SU-DHL-6 (cell line): ENCODE results near the gene ATP5PO.

Source experiments
- H2AFZ ChIP-seq: fragments of 200-600 bp; sonication (generic); 2 replicates; pipeline ENCODE4 v1.6.1; 2014; ENCODE audit warnings: low read depth, mild to moderate bottlenecking, moderate library complexity, mixed read lengths, antibody characterized with exemption, low read length; ENCODE audit not compliant: severe bottlenecking
- H3F3A ChIP-seq: fragments of 200-600 bp; shearing (Covaris generic); 2 replicates; pipeline ENCODE4 v1.6.0; 2016; ENCODE audit warnings: antibody characterized with exemption, mild to moderate bottlenecking; ENCODE audit not compliant: insufficient read depth
- H3K27ac ChIP-seq: fragments of 200-600 bp; sonication (generic); 2 replicates; pipeline ENCODE4 v1.5.1; 2016; ENCODE audit warnings: low read depth, mild to moderate bottlenecking, low read length, moderate library complexity, mixed read lengths
- H3K27me3 ChIP-seq: fragments of 200-600 bp; sonication (generic), shearing (Covaris generic); 2 replicates; pipeline ENCODE4 v1.6.0; 2014; ENCODE audit warnings: mild to moderate bottlenecking, low read length
- H3K36me3 ChIP-seq: fragments of 200-600 bp; sonication (generic); 2 replicates; pipeline ENCODE4 v1.6.1; 2014; ENCODE audit warnings: mild to moderate bottlenecking, low read length, mixed read lengths
- H3K4me2 ChIP-seq: fragments of 300-600, 200-600 bp; shearing (Covaris generic), sonication (generic); 2 replicates; pipeline ENCODE4 v1.6.0; 2014; ENCODE audit warnings: low read length, low read depth, mild to moderate bottlenecking; ENCODE audit not compliant: poor library complexity, severe bottlenecking
- H3K4me3 ChIP-seq: fragments of 200-600 bp; sonication (generic); 2 replicates; pipeline ENCODE4 v1.5.1; 2014; ENCODE audit warnings: antibody characterized with exemption, low read length, mild to moderate bottlenecking, mixed read lengths; ENCODE audit not compliant: insufficient read depth, poor library complexity, severe bottlenecking
- H3K79me2 ChIP-seq: fragments of 200-600 bp; sonication (generic); 2 replicates; pipeline ENCODE4 v1.6.1; 2014; ENCODE audit warnings: mild to moderate bottlenecking, low read length, moderate library complexity; ENCODE audit not compliant: insufficient read depth
- H3K9ac ChIP-seq: fragments of 200-600 bp; sonication (generic); 2 replicates; pipeline ENCODE4 v1.7.0; 2014; ENCODE audit warnings: mild to moderate bottlenecking, low read length
- H3K9me2 ChIP-seq: fragments of 200-600 bp; sonication (generic); replicated peaks from 2 replicates; pipeline ENCODE4 v1.6.1; 2014; ENCODE audit warnings: low read length; ENCODE audit not compliant: insufficient read depth
- H3K9me3 ChIP-seq: fragments of 200-600 bp; sonication (generic); 2 replicates; pipeline ENCODE4 v1.6.1; 2014; ENCODE audit warnings: low read length, mixed read lengths; ENCODE audit not compliant: insufficient read depth
- H4K20me1 ChIP-seq: fragments of 200-600 bp; sonication (generic); 2 replicates; pipeline ENCODE4 v1.6.1; 2014; ENCODE audit warnings: low read depth, mild to moderate bottlenecking, antibody characterized with exemption, low read length, moderate library complexity, mixed read lengths
- CTCF ChIP-seq: fragments of 200-600 bp; sonication (generic); IDR thresholded peaks from one replicate; pipeline ENCODE4 v1.5.1; 2017; ENCODE audit warnings: antibody characterized with exemption, mild to moderate bottlenecking, low read length, moderate library complexity; ENCODE audit not compliant: insufficient read depth, poor library complexity, severe bottlenecking
- EZH2phosphoT487 ChIP-seq: fragments of 200-600 bp; sonication (generic), shearing (Covaris generic); conservative IDR thresholded peaks from 2 replicates; pipeline ENCODE4 v1.6.1; 2018; ENCODE audit warnings: mild to moderate bottlenecking, antibody characterized with exemption, low read length, moderate library complexity, mixed read lengths

The ATP5PO gene

DNA sequence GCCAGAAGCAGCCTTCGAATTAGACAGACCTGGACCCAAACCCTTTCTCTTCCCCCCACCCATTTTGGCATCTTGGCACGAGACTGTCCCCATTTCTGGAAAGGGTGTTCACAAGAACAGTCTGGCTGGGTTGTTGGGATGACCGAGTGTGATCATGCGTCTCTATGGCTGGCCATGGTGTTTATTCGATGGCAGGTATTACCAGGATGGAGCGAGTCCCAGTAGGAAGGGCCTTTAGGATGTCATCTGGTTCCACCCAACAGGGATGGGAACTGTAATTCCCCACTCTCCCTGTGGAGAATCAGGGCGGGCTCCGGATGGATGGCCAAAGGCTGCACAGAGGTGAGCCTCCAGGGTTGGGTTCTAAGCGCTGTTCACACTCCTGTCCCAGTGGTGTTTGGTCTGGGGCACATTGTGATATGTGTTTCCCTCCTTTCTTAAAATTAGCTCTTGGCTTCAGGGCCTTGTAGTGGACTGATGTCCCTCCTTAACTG lies 33.4 kb upstream of the ATP5PO start:
- H3K4me3 ChIP-seq, result no peak overlapping the region
- no peaks in the 10 kb centered on the region for H3K9me3 ChIP-seq
- no peaks in the 10 kb centered on the region; the same call in 1 of the 2 replicates for H3K36me3 ChIP-seq
- H2AFZ ChIP-seq, result peak overlapping the region; percentile 72
- TF ChIP-seq CTCF, result no peak
- TF ChIP-seq EZH2phosphoT487, result no peak
- no peaks in the 10 kb centered on the region for H3K9me2 ChIP-seq
- peak overlapping the region; percentile 17 for H3K4me2 ChIP-seq
- no peak overlapping the region for H3K9ac ChIP-seq
- no peaks in the 10 kb centered on the region for H4K20me1 ChIP-seq
- H3F3A ChIP-seq, result no peaks in the 10 kb centered on the region
- H3K27ac ChIP-seq, result 0 out of 2 replicates have a peak overlapping the region, but pooled peaks have one; percentile 8
- H3K27me3 ChIP-seq, result no peaks in the 10 kb centered on the region
- no peaks in the 10 kb centered on the region for H3K79me2 ChIP-seq

DNA sequence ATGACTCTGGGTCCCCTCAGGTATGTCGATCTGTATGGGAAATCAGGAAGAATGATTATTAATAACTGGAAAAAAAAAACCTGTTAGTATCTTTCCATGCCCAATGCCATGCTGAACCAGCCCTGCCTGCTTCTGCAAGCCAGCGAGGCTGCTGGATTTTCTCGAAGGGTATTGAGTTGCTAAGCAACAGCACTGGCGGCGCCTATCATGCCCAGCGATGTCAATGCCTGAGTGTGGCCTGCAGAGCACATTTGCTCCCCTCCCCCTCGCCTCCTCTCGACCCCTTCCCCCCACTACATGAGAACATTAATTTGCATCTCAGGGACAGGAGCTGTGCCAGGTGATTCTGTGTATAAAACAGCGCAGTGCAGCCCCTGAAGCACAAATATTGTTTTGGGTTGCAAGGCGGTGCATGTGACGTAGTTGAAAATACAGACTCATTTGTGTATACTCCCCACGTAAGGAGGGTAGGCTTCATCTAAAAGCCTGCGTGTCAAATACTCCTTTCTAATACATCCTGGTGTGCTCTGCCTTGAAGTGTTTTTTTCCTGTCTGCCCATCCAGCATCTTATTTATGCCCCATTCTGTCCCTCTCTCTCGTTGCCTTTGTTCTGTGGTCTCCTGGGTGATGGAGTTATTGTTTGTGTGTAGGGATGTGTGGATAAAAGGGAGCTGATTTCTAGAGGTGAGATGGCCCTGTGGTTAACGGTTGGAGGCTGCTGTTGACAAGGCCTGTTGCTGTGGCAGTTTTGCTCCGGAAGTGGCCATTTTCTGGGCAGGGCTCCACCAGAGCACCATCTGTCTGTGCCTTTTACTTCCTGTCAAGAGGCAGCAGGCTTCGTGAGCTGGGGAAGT lies 32.7 kb upstream of the ATP5PO start:
- TF ChIP-seq CTCF (no peak), EZH2phosphoT487 (no peak)
- H3K4me2 ChIP-seq, result peak overlapping the region; percentile 17
- no peaks in the 10 kb centered on the region for H3K27me3 ChIP-seq
- no peak overlapping the region for H3K4me3 ChIP-seq
- no peaks in the 10 kb centered on the region for H3K9me2 ChIP-seq
- H3F3A ChIP-seq, result no peaks in the 10 kb centered on the region
- no peaks in the 10 kb centered on the region for H3K9me3 ChIP-seq
- H2AFZ ChIP-seq, result peak overlapping the region; percentile 72
- H3K79me2 ChIP-seq, result no peaks in the 10 kb centered on the region
- H4K20me1 ChIP-seq, result no peaks in the 10 kb centered on the region
- no peaks in the 10 kb centered on the region for H3K36me3 ChIP-seq
- H3K9ac ChIP-seq, result no peak overlapping the region
- H3K27ac ChIP-seq, result 0 out of 2 replicates have a peak overlapping the region, but pooled peaks have one; percentile 8

DNA sequence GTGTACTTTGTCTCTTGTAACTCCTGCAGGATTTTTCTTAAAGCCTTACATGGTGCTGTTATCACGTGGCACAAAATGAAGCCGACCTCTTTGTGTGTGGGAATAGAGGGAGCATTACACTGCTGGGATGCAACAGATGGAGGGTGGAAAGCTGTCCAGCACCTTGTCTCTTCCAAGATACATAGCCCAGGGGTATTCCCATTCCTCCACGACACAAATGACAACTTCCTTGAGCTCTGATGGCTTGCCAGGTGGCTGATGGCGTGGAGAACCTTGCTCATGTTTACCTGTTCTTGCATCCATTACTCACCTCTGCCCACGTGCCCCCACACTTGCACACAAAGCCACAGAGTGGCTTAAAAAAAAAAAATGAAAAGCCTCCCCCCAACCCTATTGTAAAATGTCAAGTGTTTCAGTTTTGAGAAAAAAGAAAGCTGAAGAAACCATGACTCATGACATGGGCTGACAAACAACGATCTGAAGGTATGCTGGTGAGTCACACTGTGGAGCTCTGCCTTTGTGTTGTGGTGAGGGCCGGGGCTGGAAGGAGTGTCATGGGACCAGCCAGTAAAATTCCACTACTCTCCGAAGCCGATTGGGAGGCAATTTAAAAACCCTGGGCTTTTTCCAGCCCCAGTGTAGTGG lies 32.0 kb upstream of the ATP5PO start:
- no peaks in the 10 kb centered on the region for H3F3A ChIP-seq
- H4K20me1 ChIP-seq, result no peaks in the 10 kb centered on the region
- H3K9ac ChIP-seq, result no peak overlapping the region
- no peak overlapping the region for H3K4me2 ChIP-seq
- H3K9me2 ChIP-seq, result no peaks in the 10 kb centered on the region
- H3K4me3 ChIP-seq, result no peak overlapping the region
- H3K79me2 ChIP-seq, result no peaks in the 10 kb centered on the region
- no peaks in the 10 kb centered on the region for H3K36me3 ChIP-seq
- H3K27ac ChIP-seq, result no peak overlapping the region
- no peaks in the 10 kb centered on the region for H3K27me3 ChIP-seq
- no peaks in the 10 kb centered on the region for H3K9me3 ChIP-seq
- H2AFZ ChIP-seq, result peak overlapping the region; percentile 57
- TF ChIP-seq EZH2phosphoT487, result no peak
